ENCODE data around the gene GET3.
"Not testable (repeated sequence)": the region's sequence is repeated elsewhere in the genome, so short reads cannot be mapped to it uniquely, and the experiment has no call there.

GET3 gene

DNA sequence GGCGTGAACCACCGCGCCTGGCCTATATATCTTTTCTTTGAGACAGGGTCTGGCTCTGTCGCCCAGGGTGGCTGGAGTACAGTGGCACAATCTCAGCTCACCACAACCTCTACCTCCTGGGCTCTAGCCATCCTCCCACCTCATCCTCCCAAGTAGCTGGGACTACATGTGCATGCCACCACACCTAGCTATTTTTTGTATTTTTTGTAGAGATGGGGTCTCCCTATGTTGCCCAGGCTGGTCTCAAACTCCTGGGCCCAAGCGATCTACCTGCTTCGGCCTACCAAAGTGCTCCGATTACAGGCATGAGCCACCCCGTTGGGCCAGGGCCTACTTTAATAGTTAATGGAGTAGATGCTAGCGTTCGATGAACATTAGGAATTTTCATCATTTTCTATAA lies 17.0 kb upstream of the GET3 start:
- DNase-seq: no peak

DNA sequence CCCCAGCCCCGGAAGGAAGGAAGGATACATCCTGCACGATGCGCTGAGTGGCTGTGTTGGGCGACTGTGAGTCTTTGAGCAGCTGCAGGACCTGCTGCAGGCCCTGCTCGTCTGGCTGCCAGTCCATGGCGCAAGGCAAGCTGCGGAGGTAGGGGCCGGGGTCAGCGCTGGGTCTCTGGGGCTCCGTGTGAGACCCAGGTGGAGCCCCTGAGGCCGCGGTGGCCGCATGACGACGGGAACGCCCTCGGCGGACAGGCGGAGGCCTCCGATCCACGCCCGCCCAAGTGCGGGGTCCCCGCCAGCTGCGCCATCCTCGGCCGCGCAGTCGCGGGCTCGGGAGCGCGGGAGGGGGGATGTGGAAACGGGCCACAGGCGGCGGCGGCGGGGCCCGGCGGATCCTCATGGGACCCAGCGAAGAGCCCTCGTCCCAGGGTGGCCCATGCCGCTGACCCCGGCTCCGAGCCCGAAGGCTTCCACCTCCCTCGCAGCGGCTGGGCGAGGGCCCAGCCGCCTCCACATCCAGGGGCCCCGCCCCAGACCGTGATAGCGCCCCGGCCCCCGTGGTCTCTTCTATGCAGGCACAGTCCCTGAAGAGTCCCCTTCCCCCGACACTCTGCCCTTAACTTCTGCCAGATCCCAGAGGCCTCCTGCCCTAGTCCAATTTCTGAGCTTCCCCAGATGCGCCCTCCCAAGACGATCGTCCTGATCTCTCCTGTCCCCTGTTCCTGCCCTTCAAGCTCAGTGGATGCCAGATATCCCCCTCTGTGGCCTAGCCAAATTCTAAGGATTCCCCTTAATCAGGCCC lies 16.2 kb upstream of the GET3 start:
- DNase-seq: no peak

DNA sequence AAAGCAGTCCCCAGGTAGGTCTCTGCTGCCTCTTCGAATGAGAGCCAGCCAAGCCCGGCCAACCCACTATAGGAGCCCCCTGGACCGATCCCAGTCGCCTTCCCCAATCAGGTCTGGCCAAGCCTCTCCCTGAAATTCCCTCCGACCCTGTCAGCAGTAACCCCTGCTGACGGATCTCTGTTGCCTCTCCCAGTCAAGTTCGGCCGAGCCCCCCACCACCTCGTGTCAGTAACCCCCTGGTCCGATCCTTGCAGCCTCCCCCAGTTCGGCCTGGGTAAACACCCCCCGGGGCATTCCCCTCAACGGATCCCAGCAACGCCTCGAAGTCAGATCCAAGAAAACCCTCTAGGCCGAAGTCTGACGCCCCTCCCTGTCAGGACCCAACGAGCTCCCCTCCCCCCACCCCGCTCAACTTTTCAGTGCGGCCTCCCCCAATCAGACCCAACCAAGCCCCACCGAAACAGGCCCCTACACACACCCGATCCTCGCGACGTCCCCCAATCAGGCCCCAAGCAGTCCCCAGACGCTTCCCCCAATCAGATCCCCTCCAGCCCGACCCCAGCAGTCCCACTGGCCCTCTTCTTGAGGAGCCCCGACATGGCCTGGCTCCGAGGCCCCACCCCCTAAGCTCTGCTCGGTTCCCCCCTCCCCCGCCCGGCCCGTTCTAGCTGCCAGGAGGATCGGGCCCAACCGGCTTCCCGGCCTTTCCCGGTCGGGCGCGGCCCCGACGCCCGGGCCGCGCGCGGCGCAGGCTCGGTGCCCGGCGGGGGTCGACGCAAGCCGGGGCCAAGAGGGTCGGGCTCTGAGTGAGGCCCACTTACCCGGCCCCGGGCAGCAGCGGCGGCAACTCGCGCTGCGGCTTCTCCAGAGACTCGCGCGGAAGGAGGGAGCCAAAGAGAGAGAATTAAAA lies 15.4 kb upstream of the GET3 start:
- no peak for DNase-seq

DNA sequence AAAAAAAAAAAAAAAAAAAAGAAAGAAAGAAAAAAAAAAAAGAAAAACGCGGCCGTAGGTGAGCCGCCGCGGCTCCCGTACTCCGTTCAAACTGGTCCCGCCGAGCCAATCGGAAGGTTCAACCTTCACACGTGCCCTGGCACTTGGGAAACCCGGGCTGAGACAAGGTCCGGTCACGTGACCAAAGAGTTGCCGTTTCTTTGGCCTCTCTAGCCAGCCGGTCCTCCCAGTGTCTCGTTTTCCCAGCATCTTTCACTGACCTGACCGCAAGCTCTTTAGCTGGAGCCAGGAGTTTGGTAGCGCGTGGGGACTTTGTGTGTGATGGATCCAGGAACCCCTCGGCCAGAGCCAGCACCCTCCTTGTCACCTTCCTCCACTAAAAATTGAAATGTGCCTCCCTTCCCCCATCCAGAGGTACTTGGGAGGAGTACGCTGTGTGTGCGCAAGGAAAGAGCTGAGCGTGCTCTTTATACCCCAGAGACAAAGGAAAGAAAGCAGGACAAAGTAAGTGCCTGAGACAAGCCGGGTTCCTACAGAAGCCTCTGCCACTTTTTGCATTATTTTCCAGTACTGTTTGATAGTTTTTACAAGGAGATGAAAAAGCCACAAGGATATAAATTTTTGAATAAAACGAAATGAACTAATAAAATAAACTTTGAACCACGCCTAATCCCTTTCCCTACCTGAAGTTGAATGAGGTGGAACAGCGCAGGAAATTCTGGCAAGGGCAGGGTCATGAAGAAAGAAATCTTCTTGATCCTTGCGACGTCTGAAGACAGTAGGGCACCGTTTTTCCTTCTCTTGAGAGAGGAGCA lies 14.5 kb upstream of the GET3 start:
- peak; percentile 91 for DNase-seq

DNA sequence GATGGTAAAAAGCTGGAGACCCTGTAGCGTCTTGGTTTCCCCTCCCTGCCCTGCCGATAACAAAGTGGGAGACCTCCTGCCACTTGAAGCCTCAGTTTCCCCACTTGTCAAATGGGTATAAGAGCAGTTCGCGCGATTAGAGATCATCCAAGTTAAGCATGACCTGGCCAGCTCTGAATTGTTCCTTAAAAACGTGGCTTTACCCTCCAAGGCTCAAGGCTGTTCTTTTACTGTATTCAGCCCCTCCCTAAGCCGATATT lies 14.0 kb upstream of the GET3 start:
- no peak for DNase-seq

DNA sequence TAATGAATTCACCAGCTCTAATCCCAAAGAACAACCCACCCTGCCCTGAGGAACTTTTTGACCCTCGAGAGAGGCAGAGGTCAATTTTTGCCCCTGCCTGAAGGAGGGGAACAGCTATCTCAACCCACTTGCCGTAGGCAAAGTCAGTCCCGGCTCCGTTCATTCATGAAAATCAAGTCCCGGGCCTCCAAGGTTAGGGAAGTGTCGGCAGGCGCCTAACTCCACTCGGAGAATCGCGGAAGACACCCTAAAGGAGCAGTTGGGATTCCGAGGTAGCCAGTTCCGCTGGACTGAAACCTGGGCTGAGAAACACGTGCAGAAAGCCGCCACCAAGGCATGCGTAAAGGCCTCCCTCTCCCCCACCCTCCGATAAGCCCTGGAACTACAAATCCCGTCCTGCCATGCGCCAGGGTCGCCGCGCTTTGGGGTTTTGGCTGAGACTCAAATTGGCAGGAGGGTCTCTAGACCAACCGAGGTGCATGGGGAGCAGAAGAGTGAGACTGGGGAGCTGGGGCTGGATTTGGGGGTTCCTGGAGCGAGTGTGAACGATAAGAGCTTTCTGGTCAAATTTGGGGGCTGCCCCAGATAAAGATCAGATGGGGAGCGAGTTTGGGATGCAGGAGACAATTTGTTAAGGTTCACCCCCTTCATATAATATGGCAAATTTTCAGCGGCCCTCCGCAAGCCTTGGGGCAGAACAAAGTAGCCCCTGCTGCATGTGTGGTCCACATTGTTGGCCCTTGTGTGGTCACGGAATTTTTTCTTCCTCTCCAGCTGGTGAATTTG lies 13.5 kb upstream of the GET3 start, which contains the start of gene TNPO2:
TNPO2 (minus strand) TSS at position 292 of the 786 bp plus-strand sequence. CDS start 2,955 bp downstream, outside the sequence.
- DNase-seq: peak; percentile 57

DNA sequence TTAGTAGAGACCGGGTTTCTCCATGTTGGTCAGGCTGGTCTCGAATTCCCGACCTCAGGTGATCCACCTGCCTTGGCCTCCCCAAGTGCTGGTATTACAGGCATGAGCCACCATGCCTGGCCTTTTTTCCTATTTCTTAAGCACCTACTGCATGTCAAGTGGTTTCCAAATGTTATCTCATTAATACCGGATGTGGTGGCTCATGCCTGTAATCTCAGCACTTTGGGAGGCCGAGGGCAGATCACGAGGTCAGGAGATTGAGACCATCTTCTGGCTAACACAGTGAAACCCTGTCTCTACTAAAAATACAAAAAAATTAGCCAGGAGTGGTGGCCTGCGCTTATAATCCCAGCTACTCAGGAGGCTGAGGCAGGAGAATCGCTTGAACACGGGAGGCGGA lies 11.7 kb upstream of the GET3 start:
- not testable (repeated sequence) for DNase-seq

DNA sequence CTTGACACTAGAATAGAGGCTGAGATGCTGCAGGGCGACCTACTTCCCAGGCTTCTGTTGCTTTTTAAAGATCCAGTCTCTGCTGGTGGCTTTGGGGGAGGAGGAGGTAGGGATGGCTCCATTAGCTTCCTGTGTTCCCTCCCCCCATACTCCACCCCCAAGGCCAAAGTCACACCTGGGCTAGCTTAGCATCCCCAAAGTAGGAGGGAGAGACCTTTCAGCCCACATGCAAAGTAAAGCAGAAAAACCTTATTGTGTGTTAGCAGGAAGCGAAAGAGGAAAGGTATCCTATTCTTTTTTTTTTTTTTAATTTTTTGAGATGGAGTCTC lies 10.3 kb upstream of the GET3 start:
- no peak for DNase-seq

DNA sequence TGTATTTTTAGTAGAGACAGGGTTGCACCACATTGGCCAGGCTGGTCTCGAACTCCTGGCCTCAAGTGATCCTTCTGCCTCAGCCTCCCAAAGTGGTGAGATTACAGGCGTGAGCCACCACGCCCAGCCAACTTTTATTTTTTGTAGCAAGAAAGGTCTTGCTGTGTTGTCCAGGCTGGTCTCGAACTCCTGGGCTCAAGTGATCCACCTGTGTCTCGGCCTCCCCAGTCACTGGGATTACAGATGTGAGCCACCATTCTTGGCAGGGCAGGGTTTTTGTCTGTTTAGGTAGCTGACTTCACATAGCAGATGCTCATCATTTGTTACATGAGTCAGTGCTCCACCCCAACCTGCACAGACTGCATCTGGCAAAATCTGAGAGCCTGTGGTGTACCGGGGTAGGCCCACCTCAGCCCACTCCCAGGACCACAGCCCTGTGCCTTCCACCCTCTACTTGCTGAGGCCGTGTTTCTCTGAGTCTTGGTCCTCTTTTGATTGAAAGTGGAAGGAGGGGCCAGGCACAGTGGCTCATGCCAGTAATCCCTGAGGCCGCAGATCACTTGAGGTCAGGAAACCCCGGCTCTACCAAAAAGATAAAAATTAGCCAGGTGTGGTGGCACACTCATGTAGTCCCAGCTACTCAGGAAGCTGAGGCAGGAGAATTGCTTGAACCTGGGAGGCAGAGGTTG lies 9.4 kb upstream of the GET3 start:
- no peak for DNase-seq

DNA sequence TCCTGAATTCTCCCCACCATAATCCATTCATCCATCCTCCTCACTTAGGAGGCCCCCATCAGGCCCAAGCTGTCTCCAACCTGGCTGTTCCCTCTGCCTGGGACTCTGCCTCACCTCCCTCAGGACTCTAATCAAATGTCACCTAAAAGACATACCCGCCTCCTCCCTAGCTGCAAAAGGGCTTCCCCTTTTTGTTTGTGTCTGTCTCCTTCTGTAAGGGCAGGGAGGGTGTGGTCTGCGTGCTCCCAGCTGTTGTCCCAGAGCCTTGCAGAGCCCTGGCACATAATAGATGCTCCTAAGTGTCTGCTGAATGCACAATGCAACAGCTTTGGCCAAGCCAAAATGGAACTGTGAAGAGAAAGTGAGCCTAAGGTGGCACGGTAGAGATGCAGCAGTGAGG lies 7.2 kb upstream of the GET3 start:
- DNase-seq: no peak

DNA sequence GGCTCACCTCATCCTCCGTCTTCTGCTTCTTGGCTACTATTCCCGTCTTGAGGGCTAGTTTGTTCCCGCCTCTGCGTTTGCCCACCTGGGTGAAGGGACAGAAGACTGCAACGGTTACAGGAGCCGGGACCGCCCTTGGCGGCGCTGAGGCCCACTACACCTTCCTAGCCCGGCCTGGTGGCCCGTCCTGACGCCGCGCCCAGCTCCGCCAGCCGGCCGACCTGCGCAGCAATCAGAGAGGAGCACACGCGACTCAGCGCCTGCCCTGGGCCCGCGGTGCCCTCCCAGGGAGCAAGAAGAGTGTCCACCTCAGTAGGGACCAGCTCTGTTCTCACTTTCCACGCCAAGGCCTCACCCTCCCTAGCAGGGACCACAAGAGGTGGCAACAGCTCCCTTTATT lies 6.0 kb upstream of the GET3 start:
- no peak for DNase-seq

DNA sequence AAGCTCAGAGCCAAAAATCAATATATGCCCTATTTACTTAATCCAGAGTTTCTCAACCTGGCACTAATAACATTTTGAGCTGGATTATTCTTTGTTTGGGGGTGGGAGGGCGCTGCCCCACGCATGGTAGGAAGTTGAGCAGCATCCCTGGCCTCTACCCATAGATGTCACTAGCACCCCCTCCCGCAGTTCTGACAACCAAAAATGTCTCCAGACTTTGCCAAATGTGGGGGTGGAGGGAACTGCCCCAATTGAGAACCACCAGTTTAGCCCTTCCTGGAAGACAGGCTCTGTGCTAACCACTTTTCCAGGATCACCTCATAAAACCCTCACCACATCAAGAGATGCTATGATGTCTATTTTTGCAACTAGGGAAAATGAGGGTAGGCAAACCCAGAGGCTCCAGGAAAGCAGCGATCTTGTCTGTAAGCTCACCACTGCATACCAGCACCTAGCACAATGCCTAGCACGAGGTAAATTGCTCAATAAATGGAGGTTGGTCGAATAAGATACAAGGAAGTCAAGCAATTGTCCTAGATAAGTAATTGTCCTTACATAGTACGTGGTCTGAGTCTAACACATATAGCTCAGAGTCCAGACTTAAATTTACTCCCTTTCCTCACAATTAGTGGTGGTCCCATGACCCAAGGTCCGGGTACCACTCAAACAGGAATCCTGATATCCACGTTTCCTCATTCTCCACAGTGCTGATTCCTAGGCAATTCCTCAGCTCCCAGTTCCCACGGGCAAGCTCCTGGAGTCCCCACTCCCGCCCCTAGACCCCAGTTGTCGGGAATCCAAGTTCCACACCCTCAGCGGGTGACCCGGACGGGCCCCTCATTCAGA lies 3.7 kb upstream of the GET3 start:
- DNase-seq: no peak

DNA sequence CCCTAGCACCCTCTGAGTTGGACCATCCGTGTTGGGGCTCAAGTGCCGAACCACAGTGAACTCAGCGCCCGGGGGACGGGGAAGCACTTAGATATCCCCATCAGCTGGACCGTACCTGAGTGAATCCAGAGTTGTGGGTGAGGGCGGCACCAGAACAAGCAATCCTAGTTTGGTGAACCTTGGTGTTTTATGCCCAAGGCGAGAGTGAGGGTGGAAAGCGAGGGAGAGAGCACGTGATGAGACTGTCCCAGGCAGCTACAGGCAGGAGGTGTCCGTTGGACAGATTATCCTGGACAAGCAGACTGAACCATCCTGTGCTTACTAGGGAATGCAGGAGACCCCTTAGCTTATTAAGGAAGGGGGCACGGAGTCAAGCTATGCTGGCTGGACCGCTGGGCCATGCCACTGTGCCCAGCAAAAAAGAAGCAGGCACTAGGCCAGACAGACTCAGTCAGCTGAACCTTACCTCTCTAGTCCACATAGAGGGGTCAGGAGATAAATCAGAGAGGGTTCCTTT lies 596 bp downstream of the GET3 start:
- no peak for DNase-seq

DNA sequence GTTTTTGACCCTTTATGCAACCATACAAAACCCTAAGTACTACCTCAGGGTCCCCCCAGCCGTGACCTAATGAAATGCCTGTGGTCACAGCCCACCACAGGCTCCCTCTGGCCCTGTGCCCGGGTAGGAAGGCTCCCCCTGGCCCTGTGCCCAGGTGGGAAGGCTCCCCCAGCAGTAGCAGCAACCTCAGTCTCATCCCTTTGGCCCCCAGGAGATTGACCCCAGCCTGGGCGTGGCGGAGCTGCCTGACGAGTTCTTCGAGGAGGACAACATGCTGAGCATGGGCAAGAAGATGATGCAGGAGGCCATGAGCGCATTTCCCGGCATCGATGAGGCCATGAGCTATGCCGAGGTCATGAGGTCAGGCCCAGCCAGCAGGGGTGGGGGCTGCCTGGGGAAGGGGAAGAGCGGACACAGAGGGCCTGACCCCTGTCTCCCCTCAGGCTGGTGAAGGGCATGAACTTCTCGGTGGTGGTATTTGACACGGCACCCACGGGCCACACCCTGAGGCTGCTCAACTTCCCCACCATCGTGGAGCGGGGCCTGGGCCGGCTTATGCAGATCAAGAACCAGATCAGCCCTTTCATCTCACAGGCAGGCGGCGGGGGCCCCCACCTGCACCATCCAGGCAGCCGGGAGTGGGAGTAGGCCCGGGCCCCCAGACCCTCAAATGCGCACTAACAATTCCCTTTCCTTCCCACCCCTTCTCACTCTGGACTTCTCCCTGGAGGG lies 8.0 kb downstream of the GET3 start:
- no peak for DNase-seq

DNA sequence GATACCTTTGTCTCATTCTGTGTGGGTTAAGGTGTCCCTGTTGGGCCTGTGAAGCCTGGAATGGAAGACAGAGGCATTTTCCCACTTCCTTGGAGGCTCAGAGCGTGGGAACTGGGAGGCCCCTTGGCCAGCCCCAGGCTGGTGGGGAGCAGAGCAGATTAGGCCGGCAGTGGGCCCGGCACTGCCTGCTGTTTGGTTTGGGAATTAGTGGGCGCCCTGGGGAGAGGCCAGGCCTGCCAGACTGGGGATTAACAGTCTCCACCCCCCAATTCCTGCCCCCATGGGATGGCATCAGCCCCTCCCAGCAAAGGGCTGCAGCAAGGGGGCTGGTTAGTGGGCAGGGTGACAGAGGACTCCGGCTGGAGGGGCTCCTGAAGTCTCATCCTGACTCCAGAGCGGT lies 11.2 kb downstream of the GET3 start:
- DNase-seq: no peak

DNA sequence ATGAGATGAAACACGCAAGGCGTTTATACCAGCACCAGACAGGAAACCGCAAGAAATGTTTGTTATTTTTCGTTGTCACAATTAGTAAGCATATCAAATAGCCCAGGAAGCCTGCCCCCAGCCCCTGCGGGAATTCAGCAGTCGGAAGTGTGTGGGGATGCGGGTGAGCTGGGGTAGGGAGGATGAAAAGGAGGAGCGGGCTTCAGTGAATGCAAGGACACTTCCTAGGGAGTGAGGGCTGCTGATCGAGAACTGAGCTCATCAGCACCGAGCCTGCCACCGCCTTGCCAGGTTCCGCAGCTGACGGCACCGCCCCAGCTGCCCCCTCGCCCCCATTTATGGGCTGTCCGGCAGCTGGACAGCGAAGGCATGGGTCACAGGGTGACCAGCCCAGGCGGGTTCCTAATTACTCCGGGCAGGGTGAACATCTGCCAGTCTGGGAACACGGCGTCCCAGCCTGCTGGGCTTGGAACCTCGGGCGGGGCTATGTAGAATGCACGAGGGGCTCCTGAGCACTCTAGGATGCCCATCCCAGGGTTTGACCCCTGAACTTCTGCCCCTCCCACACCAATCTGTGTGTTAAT lies 12.7 kb downstream of the GET3 start:
- no peak for DNase-seq

DNA sequence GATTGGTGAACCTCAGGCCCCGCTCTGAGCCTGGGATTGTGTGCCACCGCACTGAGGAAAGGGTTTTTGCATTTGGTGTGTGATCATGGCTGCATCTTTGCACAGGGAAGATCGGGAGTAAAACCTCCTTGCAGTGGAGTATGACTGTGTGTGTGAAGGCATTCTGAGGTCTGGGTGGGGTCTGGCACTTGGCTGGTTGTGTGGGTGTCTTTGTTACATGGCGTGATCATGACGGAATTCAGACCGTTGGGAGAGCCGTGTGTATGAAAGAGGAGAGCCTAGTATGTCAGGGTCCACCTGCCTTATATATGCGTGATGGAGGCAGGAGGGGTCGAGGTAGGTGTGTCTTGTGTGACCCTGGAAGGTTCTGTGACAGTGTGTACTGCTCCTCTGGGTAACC lies 13.6 kb downstream of the GET3 start:
- no peak for DNase-seq

DNA sequence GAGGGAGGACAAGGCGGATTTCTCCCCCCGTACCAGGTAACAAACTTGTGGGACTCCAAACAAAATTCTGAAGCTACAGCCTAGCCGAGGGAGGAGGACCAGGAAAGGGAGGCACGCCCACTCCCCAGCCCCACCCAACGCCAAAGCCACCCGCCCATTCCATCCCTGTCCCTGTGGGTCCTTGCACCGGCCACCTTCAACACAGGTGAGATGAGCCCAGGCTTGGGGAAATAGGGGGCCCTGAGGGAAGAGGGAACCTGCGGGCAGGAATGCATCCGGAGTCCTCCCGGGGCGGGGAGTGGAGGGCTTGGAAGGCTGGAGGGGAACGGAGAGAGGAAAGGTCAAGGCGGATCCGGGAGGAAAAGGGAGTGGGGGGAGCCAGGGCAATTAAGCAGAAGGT lies 14.3 kb downstream of the GET3 start, which contains the start of gene BEST2:
BEST2 (plus strand) TSS at position 157 of the 400 bp plus-strand sequence. CDS start 802 bp downstream, outside the sequence.
- no peak for DNase-seq

DNA sequence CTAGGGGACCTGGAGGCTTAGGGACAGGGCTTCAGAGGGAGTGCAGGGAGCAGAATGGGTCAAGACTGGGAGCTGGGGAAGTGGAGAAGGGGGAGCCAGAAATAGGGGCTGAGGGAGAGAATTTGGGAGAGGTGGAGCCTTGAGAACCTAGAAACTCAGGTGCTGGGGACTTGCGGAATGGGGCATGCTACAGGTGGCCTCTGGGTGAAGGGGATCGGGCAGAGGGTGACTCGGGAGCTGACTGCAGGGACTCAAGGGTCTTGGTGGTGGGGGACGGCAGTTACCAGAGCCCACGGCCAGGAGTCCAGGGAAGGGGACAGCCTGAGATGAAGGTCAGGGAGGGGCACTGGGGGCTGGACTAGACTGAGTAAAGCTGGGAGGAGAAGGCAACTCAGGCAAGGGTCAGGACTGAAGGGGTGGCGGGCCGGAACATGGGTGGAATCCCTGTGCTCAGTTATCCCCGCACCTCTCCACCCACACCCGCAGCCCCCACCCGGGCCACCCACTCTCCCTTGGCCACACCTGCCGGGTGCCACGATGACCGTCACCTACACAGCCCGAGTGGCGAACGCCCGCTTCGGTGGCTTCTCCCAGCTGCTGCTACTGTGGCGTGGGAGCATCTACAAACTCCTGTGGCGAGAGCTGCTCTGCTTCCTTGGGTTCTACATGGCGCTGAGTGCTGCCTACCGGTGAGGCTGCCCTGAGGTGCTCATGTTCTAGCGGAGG lies 14.9 kb downstream of the GET3 start:
- no peak for DNase-seq

All from NCI-H2029 treated with DMSO at 0.1 percent for 48 hours (cell line).